Measurements from ENCODE around the gene FAM131A.

Gene FAM131A

DNA sequence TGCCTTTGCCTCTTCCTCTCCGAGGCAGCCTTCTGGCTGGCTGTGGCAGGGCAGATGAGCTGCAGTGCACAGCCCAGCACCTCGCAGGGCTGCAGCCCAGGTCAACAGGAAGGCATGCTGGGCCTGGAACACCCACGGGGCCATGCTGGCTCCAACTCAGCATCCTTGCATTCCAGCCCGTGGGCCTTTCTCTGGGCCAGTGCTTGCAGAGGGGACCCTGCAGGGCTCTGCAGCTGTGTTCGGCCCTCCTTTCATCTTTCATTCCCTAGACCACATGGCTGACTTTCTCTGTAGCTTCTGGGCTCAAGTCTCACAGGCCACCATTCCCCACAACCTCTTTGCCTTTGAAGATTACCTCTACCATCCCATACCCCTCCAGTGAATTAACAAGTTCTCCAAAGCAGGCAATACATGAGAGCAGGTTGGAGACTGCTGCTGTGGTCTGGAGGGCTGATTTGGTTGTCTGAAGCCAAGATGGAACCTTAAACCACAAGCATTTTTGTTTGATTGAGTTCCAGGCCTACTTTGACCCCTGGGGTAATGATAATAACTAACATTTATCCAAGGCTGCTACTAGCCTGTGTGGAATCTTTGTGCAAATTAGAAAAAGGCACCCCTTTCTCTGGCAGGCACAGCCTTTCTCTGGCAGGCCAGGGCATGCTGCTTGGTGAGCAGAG lies 5.9 kb downstream of the FAM131A start:
- no peak for DNase-seq

DNA sequence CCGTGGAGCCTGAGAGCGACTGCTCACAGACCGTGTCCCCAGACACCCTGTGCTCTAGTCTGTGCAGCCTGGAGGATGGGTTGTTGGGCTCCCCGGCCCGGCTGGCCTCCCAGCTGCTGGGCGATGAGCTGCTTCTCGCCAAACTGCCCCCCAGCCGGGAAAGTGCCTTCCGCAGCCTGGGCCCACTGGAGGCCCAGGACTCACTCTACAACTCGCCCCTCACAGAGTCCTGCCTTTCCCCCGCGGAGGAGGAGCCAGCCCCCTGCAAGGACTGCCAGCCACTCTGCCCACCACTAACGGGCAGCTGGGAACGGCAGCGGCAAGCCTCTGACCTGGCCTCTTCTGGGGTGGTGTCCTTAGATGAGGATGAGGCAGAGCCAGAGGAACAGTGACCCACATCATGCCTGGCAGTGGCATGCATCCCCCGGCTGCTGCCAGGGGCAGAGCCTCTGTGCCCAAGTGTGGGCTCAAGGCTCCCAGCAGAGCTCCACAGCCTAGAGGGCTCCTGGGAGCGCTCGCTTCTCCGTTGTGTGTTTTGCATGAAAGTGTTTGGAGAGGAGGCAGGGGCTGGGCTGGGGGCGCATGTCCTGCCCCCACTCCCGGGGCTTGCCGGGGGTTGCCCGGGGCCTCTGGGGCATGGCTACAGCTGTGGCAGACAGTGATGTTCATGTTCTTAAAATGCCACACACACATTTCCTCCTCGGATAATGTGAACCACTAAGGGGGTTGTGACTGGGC lies 7.3 kb downstream of the FAM131A start:
- no peak for DNase-seq

DNA sequence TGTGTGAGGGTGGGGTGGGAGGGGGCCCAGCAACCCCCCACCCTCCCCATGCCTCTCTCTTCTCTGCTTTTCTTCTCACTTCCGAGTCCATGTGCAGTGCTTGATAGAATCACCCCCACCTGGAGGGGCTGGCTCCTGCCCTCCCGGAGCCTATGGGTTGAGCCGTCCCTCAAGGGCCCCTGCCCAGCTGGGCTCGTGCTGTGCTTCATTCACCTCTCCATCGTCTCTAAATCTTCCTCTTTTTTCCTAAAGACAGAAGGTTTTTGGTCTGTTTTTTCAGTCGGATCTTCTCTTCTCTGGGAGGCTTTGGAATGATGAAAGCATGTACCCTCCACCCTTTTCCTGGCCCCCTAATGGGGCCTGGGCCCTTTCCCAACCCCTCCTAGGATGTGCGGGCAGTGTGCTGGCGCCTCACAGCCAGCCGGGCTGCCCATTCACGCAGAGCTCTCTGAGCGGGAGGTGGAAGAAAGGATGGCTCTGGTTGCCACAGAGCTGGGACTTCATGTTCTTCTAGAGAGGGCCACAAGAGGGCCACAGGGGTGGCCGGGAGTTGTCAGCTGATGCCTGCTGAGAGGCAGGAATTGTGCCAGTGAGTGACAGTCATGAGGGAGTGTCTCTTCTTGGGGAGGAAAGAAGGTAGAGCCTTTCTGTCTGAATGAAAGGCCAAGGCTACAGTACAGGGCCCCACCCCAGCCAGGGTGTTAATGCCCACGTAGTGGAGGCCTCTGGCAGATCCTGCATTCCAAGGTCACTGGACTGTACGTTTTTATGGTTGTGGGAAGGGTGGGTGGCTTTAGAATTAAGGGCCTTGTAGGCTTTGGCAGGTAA lies 8.1 kb downstream of the FAM131A start:
- DNase-seq, result no peak

DNA sequence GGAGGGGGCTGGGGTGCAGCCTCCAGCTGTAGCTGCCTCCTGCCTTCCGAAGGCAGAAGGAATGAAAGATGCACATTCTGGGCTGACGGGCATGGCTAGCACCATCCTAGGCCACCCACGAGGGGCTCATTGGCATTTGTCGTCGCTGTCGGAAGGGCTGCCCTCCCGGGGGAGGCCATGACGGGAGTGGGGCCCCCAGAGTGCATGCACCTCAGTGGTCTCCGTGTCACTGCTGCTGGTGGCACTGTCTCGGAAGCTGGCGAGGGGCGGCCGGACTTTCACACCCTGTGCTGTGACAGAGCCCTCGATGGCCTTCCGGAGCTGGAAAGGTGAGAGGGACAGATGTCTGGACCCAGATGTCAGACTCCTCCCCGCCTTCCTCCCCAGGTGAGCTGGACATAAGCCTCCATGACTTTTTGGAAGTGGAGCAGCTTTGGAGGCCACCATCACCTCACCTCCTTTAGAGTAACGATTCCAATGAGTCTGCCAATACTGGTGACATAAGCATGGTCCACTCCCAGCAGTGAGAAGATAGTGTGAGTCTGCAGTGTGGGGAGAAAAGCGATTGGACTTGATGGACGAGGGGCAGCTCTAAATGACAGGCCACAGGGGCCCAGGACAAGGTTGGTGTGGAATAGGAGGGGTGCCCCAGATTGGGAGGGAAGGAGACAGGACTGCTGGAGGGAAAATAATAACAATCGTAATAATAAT lies 9.2 kb downstream of the FAM131A start:
- no peak for DNase-seq

DNA sequence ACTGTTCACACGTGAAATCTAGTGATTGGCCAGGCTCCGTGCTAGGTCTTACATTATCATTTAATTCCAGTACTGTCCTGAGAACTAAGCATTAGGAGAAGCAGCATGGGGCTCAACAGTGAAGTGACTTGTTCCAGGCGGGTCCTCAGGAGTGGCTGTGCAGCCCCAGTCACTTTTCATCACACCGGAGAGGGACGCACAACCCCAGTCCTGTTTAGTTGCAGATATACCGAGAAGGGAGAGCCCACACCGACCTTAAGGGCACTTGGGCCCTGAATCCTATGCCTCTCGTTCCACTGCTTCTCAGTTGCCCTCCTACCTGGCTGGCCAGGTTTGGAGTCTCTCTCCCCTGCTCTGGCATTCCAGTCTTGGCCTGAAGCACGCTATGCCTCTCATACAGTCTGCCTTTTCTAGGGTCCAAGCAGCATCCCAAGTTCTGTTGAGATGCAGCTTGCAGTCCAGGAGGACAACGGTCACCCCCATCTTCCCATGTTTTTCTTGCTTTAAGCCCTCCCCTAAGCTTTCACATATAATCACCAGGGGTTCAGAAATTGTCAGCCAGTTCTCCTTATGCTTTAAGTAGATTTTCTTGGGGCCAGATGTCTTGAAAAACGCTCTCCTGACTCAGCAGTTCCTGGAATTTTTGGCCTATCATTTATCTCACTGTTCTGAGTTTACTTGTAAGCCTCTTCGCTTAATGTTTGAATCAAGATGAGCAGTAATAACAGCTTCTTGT lies 10.1 kb downstream of the FAM131A start:
- no peak for DNase-seq

DNA sequence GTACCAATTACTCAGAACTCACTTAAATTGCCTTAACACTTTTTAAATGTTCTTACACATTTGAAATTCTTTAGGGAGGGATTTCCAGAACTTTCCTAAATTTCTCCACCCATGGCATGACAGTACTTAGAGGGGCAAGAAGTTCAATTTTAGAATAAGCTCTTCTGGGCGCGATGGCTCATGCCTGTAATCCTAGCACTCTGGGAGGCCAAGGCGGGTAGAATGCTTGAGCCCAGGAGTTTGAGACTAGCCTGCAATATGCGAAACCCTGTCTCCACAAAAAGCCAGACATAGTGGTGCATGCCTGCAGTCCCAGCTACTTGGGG lies 10.6 kb downstream of the FAM131A start:
- DNase-seq, result no peak

DNA sequence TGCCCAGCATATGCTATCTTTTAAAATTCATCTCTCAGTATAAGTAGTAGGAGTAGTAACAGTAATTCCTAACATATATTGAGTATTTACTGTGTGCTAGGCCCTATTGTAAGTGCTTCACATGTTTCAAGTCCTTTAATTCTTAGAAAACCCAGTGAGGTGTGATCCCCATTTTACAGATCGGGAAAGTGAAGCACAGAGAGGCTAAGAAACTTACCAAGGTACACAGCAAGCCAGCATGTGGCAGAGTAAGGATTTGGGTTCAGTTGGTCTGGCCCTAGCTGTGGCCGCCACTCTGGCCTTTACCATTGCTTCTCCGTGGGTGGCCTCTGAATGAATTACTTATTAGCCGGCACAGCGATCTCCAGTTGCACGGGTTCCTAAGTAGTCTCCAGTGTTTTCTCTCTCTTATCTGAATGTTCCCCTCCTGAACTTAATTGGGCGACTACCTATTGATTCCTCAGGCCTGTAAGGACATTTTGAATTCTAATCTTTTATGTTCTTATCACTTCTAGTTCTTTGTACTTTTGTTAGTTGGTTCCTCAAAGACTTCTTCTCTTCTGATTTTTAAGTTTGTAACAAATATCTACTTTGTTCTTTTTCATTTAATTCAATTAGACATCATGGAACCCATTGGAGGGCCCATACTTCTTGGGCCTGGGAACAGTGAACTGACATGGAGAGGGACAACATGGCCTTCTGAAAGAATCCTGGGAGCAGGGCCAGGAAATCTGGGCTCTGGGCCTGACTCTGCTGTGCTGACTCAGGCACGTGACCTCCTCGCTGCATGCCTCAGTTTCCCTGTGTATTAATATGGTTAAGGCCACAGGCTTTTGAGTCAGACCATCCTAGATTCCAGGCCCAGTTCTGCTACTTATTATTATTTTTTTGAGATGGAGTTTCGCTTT lies 12.4 kb downstream of the FAM131A start:
- no peak for DNase-seq

DNA sequence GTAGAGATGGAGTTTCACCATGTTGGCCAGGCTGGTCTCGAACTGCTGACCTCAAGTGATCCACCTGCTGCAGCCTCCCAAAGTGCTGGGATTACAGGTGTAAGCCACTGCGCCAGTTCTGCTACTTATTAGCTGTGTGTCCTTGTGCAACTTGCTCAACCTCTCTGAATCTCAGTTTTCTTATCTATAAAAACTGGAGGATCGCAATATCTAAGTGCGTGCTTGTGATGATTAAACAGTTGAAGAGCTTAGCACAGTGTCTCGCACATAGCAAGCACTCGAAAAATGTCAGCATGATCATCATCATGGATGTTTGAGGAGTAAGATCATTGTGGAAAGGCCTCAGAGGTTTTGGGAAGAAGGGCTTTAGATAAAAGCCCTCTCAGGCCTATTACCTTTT lies 13.2 kb downstream of the FAM131A start:
- no peak for DNase-seq

DNA sequence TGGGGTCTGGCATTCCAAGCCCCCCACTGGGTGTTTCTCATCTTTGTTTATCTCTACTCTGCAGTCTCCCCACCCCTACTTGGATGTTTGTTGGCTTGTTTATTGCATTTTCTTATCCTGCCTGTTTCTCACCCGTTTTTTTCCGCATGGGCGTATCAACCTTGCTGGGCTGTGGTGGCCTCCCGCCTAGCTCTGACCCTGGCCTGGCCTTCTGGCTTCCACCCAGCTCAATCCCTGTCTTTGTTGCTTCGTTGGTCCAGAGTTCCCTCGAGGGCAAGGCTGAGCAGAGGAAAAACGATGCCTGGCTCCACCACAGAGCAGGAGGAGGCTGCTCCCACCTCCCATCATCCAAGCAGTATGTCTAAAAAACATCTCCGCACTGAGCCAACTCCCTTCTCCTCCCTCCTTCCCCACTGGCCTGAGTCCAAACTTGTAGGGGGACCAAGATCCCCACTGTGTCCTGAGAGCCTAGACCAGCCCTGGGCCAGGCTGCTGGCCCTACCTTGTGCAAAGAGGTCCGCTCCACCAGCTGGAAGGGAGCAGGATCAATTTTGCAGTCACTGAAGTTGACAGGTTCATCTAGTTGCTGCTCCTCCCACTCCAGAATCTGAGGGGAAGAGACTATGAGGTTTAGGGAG lies 14.2 kb downstream of the FAM131A start:
- DNase-seq, result no peak

DNA sequence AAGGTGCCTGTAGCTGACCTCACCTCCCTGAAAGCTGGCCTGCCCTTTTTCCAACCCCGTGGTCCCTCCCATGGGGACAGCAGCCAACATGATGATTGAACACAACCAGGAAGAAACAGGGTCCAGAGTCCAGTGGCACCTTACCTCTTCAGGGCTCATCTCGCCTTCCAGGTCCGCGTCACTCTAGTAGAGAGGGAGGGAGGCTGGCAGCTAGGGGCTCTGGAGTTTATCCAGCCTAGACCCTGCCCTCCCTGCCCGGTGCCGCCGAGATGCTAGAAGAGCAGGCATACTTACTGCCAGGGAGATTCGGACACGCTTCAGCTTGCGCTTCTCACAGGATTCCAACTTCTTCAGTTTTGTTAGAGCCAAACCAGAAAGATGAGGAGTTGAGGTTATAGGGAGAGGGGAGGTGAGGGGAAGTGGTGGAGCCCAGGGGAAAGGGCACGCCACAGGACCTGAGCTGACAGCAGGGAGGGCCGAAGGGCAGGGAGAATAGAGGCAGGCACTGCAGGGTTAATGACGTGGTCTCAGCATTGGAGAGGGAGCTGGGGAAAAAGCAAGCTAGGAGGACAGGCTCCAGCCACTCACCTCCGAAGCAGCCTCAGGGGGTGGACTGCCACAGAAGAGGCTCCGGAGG lies 14.9 kb downstream of the FAM131A start:
- no peak for DNase-seq

DNA sequence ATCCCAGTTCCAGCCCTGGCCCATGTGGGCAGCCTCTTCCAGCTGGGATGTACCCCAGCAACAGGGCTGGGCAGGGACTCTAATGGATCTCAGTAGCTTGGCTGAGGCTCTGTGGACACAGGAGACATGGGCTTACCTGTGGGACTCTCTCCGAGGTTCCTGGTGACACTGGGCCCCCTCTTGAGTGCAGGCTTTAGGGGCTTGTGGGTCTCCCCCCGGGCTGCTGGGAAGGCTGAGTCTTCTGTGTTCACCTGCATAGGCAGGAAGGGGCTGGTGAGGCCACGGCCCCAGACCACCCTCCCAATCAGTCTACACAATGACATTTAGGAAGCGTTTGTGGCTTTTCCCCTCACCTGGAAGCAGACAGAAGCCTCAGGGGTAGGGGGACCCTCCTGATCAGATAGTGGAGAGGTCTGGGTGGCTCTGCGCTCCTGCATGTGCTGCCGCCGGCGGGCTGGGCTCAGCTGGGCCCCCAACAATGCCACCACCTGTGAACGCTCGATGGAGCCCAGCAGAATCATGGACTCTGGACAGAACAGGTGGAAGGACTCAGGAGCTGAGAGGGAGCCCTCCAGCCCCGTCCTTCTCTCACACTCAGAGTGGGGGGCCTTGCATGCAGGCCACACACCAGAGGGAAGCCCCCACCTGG lies 15.6 kb downstream of the FAM131A start:
- no peak for DNase-seq

DNA sequence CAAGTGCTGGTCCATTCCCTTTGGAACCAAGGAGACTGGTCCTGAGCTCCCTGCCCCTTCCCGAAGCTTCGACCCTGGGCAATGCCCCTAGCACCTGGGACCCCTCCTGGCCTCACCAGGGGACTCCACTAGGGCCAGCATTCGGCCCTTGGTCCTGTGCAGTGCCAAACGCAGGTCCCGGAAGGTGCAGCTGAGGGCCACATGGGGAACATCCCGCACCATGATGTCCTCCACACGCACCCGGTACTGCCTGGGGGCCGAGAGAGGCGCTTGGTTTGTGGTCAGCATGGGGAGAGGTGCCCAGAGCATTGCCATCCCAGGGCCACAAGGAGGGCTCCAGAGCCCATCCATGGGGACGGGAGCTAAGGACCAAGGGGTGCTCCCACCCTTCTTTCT lies 16.1 kb downstream of the FAM131A start:
- DNase-seq, result no peak

DNA sequence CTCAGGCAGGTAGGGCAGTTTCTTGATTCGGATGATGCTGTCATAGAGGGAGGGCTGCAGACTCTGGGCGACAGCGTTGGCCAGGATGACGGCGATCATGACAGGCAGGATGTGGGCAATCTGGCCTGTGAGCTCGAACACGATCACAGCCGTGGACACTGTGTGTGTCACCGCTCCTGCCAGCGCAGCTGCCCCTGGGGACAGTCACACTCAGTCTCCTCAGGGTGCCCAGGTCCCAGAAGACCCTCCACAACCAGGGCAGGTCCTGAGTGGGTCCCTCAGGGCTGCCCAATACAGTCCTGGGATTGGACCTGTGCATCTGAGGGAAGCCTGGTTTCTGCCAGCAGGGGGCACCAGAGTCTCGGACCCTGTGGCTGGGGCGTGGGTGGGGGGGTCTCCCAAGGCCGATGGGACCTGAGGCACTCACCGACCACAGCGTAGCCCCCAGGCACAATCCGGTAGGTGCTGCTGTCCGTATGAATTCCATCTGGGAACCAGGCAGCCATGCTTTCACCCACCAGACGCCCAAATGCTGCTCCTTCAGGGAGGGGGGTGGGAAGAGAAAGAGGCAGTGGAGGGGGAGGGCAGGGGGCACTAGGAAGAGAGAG lies 16.8 kb downstream of the FAM131A start:
- no peak for DNase-seq

DNA sequence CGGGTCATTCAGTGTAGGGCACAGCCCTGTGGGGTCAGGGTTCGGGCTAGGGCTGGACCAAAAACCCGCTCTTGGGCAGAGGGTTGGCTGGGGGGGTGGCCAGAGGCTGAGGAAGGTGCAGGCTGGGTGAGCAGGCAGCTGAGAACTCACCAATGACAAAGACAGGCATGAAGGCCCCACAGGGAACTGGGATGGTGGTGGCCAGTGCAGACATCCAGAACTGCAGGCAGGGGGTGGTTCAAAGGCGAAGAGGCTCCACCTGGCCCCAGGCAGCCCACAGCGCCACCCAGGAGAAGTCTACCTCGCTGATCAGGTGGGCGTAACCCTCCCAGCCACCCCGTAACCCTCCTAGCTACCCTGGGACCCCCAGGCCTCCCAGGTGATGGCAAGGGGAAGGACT lies 17.4 kb downstream of the FAM131A start:
- no peak for DNase-seq

DNA sequence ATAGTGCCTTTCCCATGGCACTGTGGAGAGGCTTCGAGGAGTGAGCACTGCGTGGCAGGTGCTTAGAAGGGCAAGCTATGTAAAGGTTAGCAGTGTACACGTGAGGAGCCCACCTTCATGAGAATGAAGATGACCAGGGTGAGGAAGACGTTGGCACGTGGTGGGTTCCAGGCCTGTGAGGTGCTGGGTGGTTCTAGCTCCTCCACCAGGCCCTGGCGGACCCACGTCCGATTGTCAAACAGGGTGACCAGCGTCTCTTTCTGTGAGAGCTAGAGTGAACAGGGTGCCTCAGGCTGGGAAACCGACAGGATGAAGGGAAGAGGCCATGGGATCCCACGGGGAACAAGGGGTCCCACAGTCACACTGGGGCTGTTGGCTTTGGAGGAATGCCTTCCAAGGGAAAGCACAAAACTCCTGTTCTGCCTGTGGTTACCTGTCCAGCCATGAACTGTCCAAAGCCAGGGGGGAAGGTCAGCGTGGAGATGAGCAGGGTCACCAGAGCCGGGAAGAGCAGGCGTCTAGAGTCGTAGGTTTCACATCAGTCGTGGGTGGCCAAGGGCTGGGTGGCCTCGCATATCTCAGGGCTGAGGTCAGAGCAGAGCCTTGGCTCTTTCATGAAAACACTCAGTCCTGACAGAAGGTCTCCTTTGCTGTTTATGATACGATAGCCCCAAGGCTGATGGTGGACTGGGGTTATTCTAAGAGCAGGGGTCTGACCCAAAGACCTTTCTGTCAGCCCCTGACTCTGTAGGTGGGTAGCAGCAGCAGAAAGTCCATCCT lies 18.1 kb downstream of the FAM131A start:
- DNase-seq, result no peak

DNA sequence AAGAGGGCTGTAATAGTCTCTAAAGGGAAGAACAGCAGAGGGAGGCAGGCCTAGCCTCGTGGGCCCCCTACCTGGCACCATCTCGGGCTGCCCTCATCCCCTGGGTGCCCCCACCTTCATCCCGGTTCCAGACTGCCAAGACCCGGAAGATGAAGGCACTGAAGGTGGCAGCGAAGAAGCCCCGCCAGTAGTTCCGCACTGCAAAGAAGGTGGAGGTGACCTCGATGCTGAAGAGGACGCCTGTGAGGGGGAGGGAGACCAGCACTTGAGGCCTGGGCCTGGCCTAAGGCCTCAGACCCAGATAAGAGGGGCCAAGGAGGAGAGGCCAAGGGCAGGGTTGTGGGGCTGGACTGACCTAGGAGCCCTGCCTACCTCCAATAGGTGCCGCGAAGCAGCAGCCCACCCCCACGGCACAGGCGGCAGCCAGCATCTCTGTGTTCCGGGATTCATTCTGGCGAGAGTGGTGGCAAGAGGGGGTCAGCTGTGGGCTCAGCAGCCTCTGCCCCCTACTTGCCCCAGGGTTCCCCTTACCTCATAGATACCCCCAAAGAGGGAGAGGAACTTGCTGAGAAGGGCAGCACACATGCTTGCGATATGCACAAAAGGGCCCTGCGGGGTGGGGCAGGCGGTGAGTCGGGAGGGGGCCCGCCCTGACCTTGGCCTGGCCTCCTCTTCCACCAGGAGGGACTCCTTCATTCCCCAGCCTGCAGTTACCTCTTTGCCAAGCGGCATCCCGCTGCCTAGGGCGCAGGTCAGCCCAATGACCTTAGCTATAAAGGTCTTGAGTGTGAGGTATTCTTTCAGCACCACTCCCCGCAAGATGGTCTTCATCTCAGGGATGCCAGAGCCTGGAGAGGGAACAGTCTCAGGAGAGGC lies 20.1 kb downstream of the FAM131A start:
- DNase-seq, result no peak

DNA sequence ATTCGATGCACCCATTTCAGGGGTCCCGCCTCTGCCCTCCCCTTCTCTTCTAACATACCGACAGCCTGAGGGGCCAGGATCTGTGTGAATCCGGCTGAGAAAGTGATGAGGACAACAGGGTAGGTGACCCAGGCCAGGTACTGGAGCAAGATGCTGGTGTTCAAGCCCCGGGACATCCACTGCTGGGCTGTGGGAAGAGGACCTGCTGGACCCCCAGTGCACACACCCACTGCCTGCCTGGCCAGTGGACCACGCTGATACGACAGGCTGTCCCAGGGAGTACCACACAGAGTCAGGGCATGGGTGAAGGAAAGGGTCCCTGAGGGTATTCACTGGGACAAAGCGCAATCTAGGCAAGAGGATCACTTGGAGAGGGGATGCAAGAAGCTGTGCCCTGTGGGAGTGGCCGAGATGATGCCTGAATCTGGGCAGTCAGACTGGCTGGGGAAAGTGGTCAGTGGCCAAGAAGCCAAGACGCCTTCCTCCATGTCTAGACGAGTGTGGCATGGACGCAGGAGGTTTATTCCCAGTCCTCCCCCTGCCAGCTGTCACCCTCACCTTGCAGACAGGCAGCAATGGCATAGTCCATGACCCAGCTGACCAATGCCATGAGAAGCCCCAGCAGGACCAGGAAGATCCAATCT lies 20.8 kb downstream of the FAM131A start:
- DNase-seq, result no peak

All from activated gamma-delta T cell (primary cell).